ENCODE results near the gene CCDC50. TPM values are rescaled to one million over a fixed set of nuclear protein-coding genes. Genes with fewer than 3 reads are reported as not detected.
A peak's percentile ranks its signal among the peaks of the same experiment; 100 is the strongest.

The CCDC50 gene
- total and polyA plus RNA-seq, 10 of the 15 experiments (the other 5 are each of a cell fraction or from before 2014, with no cell fraction given), result 46.7 to 150 (median 125) TPM

DNA sequence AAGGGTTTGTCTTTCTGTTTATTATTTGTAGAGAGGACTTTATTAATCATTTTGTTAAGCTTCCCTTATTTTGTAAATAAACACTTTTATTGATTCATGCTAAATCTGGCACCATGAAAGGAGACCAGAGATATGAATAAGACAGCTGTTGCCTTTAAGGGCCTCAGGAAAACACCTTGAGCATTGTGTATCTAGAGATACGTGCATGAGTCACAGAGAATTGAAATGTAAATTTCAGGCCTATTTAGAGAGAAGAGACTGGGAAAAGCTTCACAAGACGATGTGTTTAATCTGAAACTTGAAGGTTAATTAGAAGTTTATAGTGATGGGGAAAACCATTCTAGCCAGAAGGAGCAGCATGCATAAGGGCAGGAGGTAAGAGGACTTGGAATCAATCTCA lies 29.7 kb downstream of the CCDC50 start:
- FAIRE-seq (no peak), DNase-seq (ENCODE audit: low read depth, low spot score) (no peak), ATAC-seq (peak; percentile 44)
- in situ Hi-C loops (cut with MboI) (no loop called here), intact Hi-C loops (cut with micrococcal nuclease; ENCODE audit: unreplicated experiment) (no loop called here)
- peaks cover 14% of the 10 kb centered on the region in 2 experiments for H3K36me3 ChIP-seq (ENCODE audit: control insufficient read depth in 2 of 2, insufficient read depth in 2 of 2, low read length in 1 of 2)
- ChIA-PET POLR2A (interaction anchor here (0.6 to 3.1 kb wide), 12 partner anchors 11 to 114 kb away, joined by 3 to 15 read pairs (median 6); no protein-coding TSS in a partner anchor), RAD21 (ENCODE audit: unreplicated experiment) (interaction anchor here (0.6 to 9.9 kb wide), 13 partner anchors 10 to 115 kb away, joined by 3 to 108 read pairs (median 4); no protein-coding TSS in a partner anchor), SMC1A (ENCODE audit: uncharacterized antibody, unreplicated experiment) (interaction anchor here (0.7 to 11.9 kb wide), 21 partner anchors 8 to 224 kb away, joined by 3 to 208 read pairs (median 5); partner anchors contain the start of genes CCDC50 and UTS2B), CTCF (interaction anchor here (0.8 to 4.2 kb wide), 9 partner anchors 14 to 115 kb away, joined by 3 to 35 read pairs (median 3); no protein-coding TSS in a partner anchor)
- H2AFZ ChIP-seq (ENCODE audit: control insufficient read depth, low read depth, low read length), result no peak overlapping the region; the same call in 1 of the 2 replicates
- H3K27ac ChIP-seq (ENCODE audit: control insufficient read depth, insufficient read depth), result peak overlapping the region; percentile 29
- no peaks in the 10 kb centered on the region for H3K27me3 ChIP-seq (replicated peaks in 1 of 2; ENCODE audit: control insufficient read depth in 2 of 2, insufficient read depth in 2 of 2, low read length in 1 of 2)
- peaks cover 13% of the 10 kb centered on the region for H3K79me2 ChIP-seq (ENCODE audit: control insufficient read depth, insufficient read depth, low read length)
- TF ChIP-seq IKZF1 (conservative IDR thresholded peaks at IDR 0.05) (0 out of 2 replicates have a peak, but pooled peaks have one; percentile 12), PML (IDR thresholded peaks at IDR 0.05; ENCODE audit: low read length) (no peak), ETV6 (conservative IDR thresholded peaks at IDR 0.05 in 1 of 2, IDR thresholded peaks at IDR 0.05 in 1 of 2; ENCODE audit: borderline replicate concordance in 1 of 2, low read depth in 1 of 2) (peak in 1 of 2 experiments; percentile 10; a peak in 1 of 4 replicates), E4F1 (IDR thresholded peaks at IDR 0.05; ENCODE audit: borderline replicate concordance, partially characterized antibody) (no peak), TCF7 (IDR thresholded peaks at IDR 0.05; ENCODE audit: borderline replicate concordance) (no peak), NFIC (IDR thresholded peaks at IDR 0.05; ENCODE audit: low read depth, low read length) (0 out of 2 replicates have a peak, but pooled peaks have one; percentile 47), SUPT20H (IDR thresholded peaks at IDR 0.05; ENCODE audit: borderline replicate concordance, control insufficient read depth, low read depth, low read length) (no peak), STAT3 (IDR thresholded peaks at IDR 0.05; ENCODE audit: low read depth, low read length) (no peak), ASH2L (IDR thresholded peaks at IDR 0.05; ENCODE audit: borderline replicate concordance, low read depth) (no peak)
- TF ChIP-seq, protein P1, sequence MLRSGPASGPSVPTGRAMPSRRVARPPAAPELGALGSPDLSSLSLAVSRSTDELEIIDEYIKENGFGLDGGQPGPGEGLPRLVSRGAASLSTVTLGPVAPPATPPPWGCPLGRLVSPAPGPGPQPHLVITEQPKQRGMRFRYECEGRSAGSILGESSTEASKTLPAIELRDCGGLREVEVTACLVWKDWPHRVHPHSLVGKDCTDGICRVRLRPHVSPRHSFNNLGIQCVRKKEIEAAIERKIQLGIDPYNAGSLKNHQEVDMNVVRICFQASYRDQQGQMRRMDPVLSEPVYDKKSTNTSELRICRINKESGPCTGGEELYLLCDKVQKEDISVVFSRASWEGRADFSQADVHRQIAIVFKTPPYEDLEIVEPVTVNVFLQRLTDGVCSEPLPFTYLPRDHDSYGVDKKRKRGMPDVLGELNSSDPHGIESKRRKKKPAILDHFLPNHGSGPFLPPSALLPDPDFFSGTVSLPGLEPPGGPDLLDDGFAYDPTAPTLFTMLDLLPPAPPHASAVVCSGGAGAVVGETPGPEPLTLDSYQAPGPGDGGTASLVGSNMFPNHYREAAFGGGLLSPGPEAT (IDR thresholded peaks at IDR 0.05; ENCODE audit: low read depth), result peak; percentile 37; the same call in 1 of the 2 replicates
- TF ChIP-seq, protein P2, sequence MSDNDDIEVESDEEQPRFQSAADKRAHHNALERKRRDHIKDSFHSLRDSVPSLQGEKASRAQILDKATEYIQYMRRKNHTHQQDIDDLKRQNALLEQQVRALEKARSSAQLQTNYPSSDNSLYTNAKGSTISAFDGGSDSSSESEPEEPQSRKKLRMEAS (IDR thresholded peaks at IDR 0.05; ENCODE audit: low read depth, low read length), result no peak
- peak overlapping the region; percentile 39 for H3K4me2 ChIP-seq (ENCODE audit: control insufficient read depth, insufficient read depth)
- 6% methylated on average over 2 of the region's 2 CpGs for WGBS (ENCODE audit: insufficient coverage, insufficient replicate concordance, low lambda C conversion rate, missing lambda C conversion rate)
- no peak overlapping the region for H3K9ac ChIP-seq (ENCODE audit: control insufficient read depth, insufficient read depth, low read length)
- BruUV-seq (replicated peaks), result no TSS peak
- peaks cover 17% of the 10 kb centered on the region for H3K4me1 ChIP-seq (ENCODE audit: control insufficient read depth, insufficient read depth, low read length)
- no peaks in the 10 kb centered on the region for H3K9me3 ChIP-seq (replicated peaks; ENCODE audit: control insufficient read depth, insufficient read depth, low read length)
- no peaks in the 10 kb centered on the region for H4K20me1 ChIP-seq (ENCODE audit: control insufficient read depth, insufficient read depth)
- no peak overlapping the region for H3K4me3 ChIP-seq

Data from GM12878 (cell line).